IMR-90 (cell line): Measurements from ENCODE around the gene GPATCH2. TPM values are rescaled to one million over a fixed set of nuclear protein-coding genes. Genes with fewer than 3 reads are reported as not detected.

Experiments used
- ATAC-seq: fragments of 200-7000 bp; cut with Tn5 transposase; 2 replicates; pipeline ENCODE4 v1.9.1; 2020; ENCODE audit warnings: low read depth, mild to moderate bottlenecking, moderate library complexity
- BruUV-seq: library from RNA; stranded (reverse); fragments of 400-500 nt; replicated peaks from 2 replicates; lab custom pipeline; 2021; lab: Mats Ljungman, UMichigan
- CTCF ChIA-PET: fragments of 300-600 bp; formaldehyde crosslinking; extraction: SDS; loops from one replicate; lab custom pipeline; 2021; ENCODE audit warnings: antibody characterized with exemption; lab: Yijun Ruan, JAX
- POLR2A ChIA-PET: fragments of 300-600 bp; sonication (Branson Sonifier 250); formaldehyde crosslinking; loops from one replicate; lab custom pipeline; 2022; ENCODE audit warnings: antibody characterized with exemption; ENCODE audit not compliant: unreplicated experiment; lab: Charles Lee
- DNase-seq: peaks from one replicate; pipeline ENCODE4 v3.0.0; 2013
- H2AFZ ChIP-seq: replicated peaks from 2 replicates; pipeline ENCODE3; 2013; ENCODE audit warnings: low read length, mild to moderate bottlenecking; ENCODE audit not compliant: poor library complexity
- H2AK5ac ChIP-seq: 2 replicates; pipeline ENCODE4 v1.6.1; 2013; ENCODE audit warnings: low read depth, low read length, inconsistent platforms
- H2AK9ac ChIP-seq: replicated peaks from 2 replicates; pipeline ENCODE3; 2013; ENCODE audit warnings: mild to moderate bottlenecking, low read depth, low read length, moderate library complexity; ENCODE audit not compliant: poor library complexity
- H2BK120ac ChIP-seq: 2 replicates; pipeline ENCODE4 v1.6.1; 2013; ENCODE audit warnings: low read depth, low read length, inconsistent platforms
- H2BK15ac ChIP-seq: 3 replicates; pipeline ENCODE4 v1.6.1; 2013; ENCODE audit warnings: low read depth, low read length, inconsistent platforms
- H2BK20ac ChIP-seq: 2 replicates; pipeline ENCODE4 v1.6.1; 2013; ENCODE audit warnings: low read depth, mild to moderate bottlenecking, inconsistent platforms, low read length, moderate library complexity
- H2BK5ac ChIP-seq: 2 replicates; pipeline ENCODE4 v1.6.1; 2013; ENCODE audit warnings: mild to moderate bottlenecking, low read depth, low read length, inconsistent platforms; ENCODE audit not compliant: poor library complexity, severe bottlenecking
- H3K14ac ChIP-seq: replicated peaks from 2 replicates; pipeline ENCODE4 v1.6.1; 2013; ENCODE audit warnings: low read depth, low read length, inconsistent platforms
- H3K18ac ChIP-seq: 2 replicates; pipeline ENCODE4 v1.6.1; 2013; ENCODE audit warnings: low read depth, low read length, control low read depth
- H3K23ac ChIP-seq: 2 replicates; pipeline ENCODE4 v1.6.1; 2013; ENCODE audit warnings: low read depth, low read length, inconsistent platforms
- H3K27ac ChIP-seq: 2 replicates; pipeline ENCODE4 v1.5.1; 2013; ENCODE audit warnings: mild to moderate bottlenecking, control low read depth, low read length; ENCODE audit not compliant: insufficient read depth
- H3K27me3 ChIP-seq: 2 replicates; pipeline ENCODE4 v1.6.1; 2013; ENCODE audit warnings: low read length; ENCODE audit not compliant: control insufficient read depth, insufficient read depth
- H3K36me3 ChIP-seq: 2 replicates; pipeline ENCODE4 v1.6.1; 2013; ENCODE audit warnings: low read length, mixed read lengths; ENCODE audit not compliant: control insufficient read depth, insufficient read depth
- H3K4ac ChIP-seq: 2 replicates; pipeline ENCODE4 v1.6.1; 2013; ENCODE audit warnings: low read depth, low read length, inconsistent platforms
- H3K4me1 ChIP-seq: 2 replicates; pipeline ENCODE4 v1.6.1; 2013; ENCODE audit warnings: low read length, mixed read lengths; ENCODE audit not compliant: control insufficient read depth, insufficient read depth
- H3K4me2 ChIP-seq: 2 replicates; pipeline ENCODE4 v1.6.1; 2013; ENCODE audit warnings: low read depth, mild to moderate bottlenecking, control low read depth, low read length, moderate library complexity
- H3K4me3 ChIP-seq: 2 replicates; pipeline ENCODE4 v1.5.1; 2013; ENCODE audit warnings: low read depth, mild to moderate bottlenecking, control low read depth, low read length, moderate library complexity; ENCODE audit not compliant: insufficient read depth
- H3K56ac ChIP-seq: 2 replicates; pipeline ENCODE4 v1.6.1; 2013; ENCODE audit warnings: low read length, inconsistent platforms; ENCODE audit not compliant: insufficient read depth; ENCODE audit errors: extremely low read depth
- H3K79me1 ChIP-seq, 2 experiments: 2 replicates each; pipeline ENCODE4 v1.6.1; 2013; ENCODE audit warnings: low read length in 2 of 2, inconsistent platforms in 1 of 2, low read depth in 1 of 2
- H3K9ac ChIP-seq: 2 replicates; pipeline ENCODE4 v1.6.1; 2013; ENCODE audit warnings: low read depth, low read length, control low read depth
- H3K9me1 ChIP-seq: 2 replicates; pipeline ENCODE4 v1.6.1; 2013; ENCODE audit warnings: low read length, inconsistent platforms; ENCODE audit not compliant: insufficient read depth
- H3K9me3 ChIP-seq: 2 replicates; pipeline ENCODE4 v1.6.1; 2013; ENCODE audit warnings: low read length; ENCODE audit not compliant: control insufficient read depth, insufficient read depth
- H4K20me1 ChIP-seq: 2 replicates; pipeline ENCODE4 v1.6.1; 2013; ENCODE audit warnings: low read length, inconsistent platforms; ENCODE audit not compliant: insufficient read depth
- H4K5ac ChIP-seq: 2 replicates; pipeline ENCODE4 v1.6.1; 2013; ENCODE audit warnings: mild to moderate bottlenecking, low read depth, low read length, control low read depth
- H4K8ac ChIP-seq, 2 experiments: 2 replicates each; pipeline ENCODE4 v1.6.1; 2013; ENCODE audit warnings: low read depth in 2 of 2, low read length in 2 of 2, control low read depth in 1 of 2, inconsistent platforms in 1 of 2
- H4K91ac ChIP-seq: 2 replicates; pipeline ENCODE4 v1.6.1; 2013; ENCODE audit warnings: low read depth, low read length, inconsistent platforms; ENCODE audit not compliant: insufficient read depth
- CEBPB ChIP-seq: IDR thresholded peaks from 2 replicates; pipeline ENCODE4 v1.6.1; 2012; ENCODE audit warnings: low read depth, low read length, improper control_type of control experiment
- CHD1 ChIP-seq: IDR thresholded peaks from 2 replicates; pipeline ENCODE4 v1.6.1; 2012; ENCODE audit warnings: low read depth, low read length, improper control_type of control experiment
- FOS ChIP-seq: fragments of 150-350 bp; IDR thresholded peaks from 2 replicates; pipeline ENCODE4 v1.6.1; 2016; ENCODE audit warnings: low read depth, low read length
- MAZ ChIP-seq: IDR thresholded peaks from 2 replicates; pipeline ENCODE4 v1.6.1; 2012; ENCODE audit warnings: low read depth, mild to moderate bottlenecking, low read length, improper control_type of control experiment, moderate library complexity, borderline replicate concordance
- MXI1 ChIP-seq: IDR thresholded peaks from 2 replicates; pipeline ENCODE4 v1.6.1; 2012; ENCODE audit warnings: low read depth, mild to moderate bottlenecking, low read length, moderate library complexity, borderline replicate concordance
- NFE2L2 ChIP-seq: fragments of 150-350 bp; IDR thresholded peaks from 2 replicates; pipeline ENCODE4 v1.6.1; 2016; ENCODE audit warnings: low read depth, mild to moderate bottlenecking, low read length
- POLR2A ChIP-seq: IDR thresholded peaks from 2 replicates; pipeline ENCODE4 v1.6.1; 2012; ENCODE audit warnings: mild to moderate bottlenecking, low read depth, low read length
- RAD21 ChIP-seq: IDR thresholded peaks from 2 replicates; pipeline ENCODE4 v1.6.1; 2012; ENCODE audit warnings: low read length, improper control_type of control experiment
- RFX5 ChIP-seq: IDR thresholded peaks from 2 replicates; pipeline ENCODE4 v1.8.0; 2012; ENCODE audit warnings: low read depth, mild to moderate bottlenecking, low read length, moderate library complexity
- SMC3 ChIP-seq: fragments of 150-350 bp; IDR thresholded peaks from 2 replicates; pipeline ENCODE4 v1.6.1; 2016; ENCODE audit warnings: low read depth, mild to moderate bottlenecking, antibody characterized with exemption, low read length, moderate library complexity
- WGBS, 2 experiments: methylation state at CpG; one replicate each; pipeline versions ENCODE4 v1.1.5 to v1.1.7; 2013; ENCODE audit warnings: missing lambda C conversion rate in 2 of 2; ENCODE audit not compliant: insufficient read length in 1 of 2; ENCODE audit errors: extremely low coverage in 2 of 2; 5-methylcytosine and 5-hydroxymethylcytosine counted together
- dilution Hi-C: fragments of 300-500 bp; cut with HindIII; formaldehyde crosslinking; loops from one replicate; pipeline ENCODE4 v1.14.3; 2018; ENCODE audit warnings: low sequenced_read_pairs; ENCODE audit not compliant: unreplicated experiment
- in situ Hi-C: fragments of 300-500 bp; cut with MboI; formaldehyde crosslinking; loops from 3 replicates; pipeline ENCODE4 v1.14.3; 2019; ENCODE audit warnings: low sequenced_read_pairs, inconsistent platforms, mixed read lengths
- intact Hi-C: fragments of 100-400 bp; cut with micrococcal nuclease; formaldehyde crosslinking; loops from 2 replicates; pipeline ENCODE4 v1.10.0; 2022
- polyA plus RNA-seq, 3 experiments: library from polyadenylated mRNA; depleted of rRNA; stranded (reverse); fragments of >200 nt; gene quantifications; 2 replicates each; pipeline ENCODE4 v1.2.3, GENCODE V29; 2012; ENCODE audit warnings: low replicate concordance in 1 of 3
- total RNA-seq: library from RNA; depleted of rRNA; stranded (reverse); fragments of >200 nt; gene quantifications from 2 replicates; pipeline ENCODE4 v1.2.3, GENCODE V29; 2012
- TF ChIP-seq, protein P1 (sequence below): fragments of 150-350 bp; IDR thresholded peaks from 2 replicates; pipeline ENCODE4 v1.6.1; 2017; ENCODE audit warnings: mild to moderate bottlenecking, antibody characterized with exemption, low read length, low read depth
- TF ChIP-seq, protein P2 (sequence below): fragments of 150-350 bp; IDR thresholded peaks from 2 replicates; pipeline ENCODE4 v1.6.1; 2016; ENCODE audit warnings: low read depth, mild to moderate bottlenecking, low read length, moderate library complexity, borderline replicate concordance

Gene GPATCH2
- total and polyA plus RNA-seq, 2 of the 4 experiments (the other 2 are of a cell fraction): 4.7 to 11.8 TPM

DNA sequence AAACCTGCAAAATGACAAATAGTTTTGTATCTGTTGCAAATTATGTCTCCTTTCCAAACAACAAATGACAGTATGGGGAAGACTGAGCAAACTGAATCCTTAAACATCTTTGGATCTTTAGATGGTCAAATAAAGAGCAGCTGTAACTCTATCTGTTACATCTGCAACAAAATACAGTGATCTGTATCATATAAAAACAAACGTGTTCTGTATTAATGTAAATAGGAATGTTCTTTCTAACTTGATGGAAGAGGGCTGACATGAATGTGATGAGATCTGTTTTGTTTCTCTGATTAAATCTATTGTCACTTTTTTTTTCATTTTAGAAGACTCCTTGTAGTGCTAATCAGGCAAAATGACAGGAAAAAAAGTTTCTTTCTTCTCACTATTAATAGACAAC, 159.5 kb downstream of the GPATCH2 start:
- Histone ChIP-seq H2BK20ac (no peak overlapping the region), H4K8ac (no peak overlapping the region), H3K18ac (no peak overlapping the region), H4K20me1 (no peaks in the 10 kb centered on the region), H2BK15ac (no peak overlapping the region), H3K9me3 (no peaks in the 10 kb centered on the region), H4K5ac (no peak overlapping the region), H3K4me1 (no peaks in the 10 kb centered on the region), H3K4ac (no peak overlapping the region), H3K23ac (no peak overlapping the region), H3K79me1 (no peaks in the 10 kb centered on the region), H4K91ac (no peak overlapping the region), H3K27me3 (no peaks in the 10 kb centered on the region), H2AK5ac (no peak overlapping the region), H2BK120ac (no peak overlapping the region), H2AFZ (no peak overlapping the region), H2AK9ac (no peak overlapping the region), H3K14ac (no peak overlapping the region), H3K9me1 (no peaks in the 10 kb centered on the region), H2BK5ac (no peak overlapping the region), H3K36me3 (no peaks in the 10 kb centered on the region), H3K4me2 (no peak overlapping the region), H3K4me3 (no peak overlapping the region), H3K27ac (no peak overlapping the region), H3K56ac (no peak overlapping the region), H3K9ac (no peak overlapping the region)
- no TSS peak for BruUV-seq
- DNase-seq (no peak), ATAC-seq (no peak)
- TF ChIP-seq RAD21 (no peak), RFX5 (no peak), MXI1 (no peak), CHD1 (no peak), POLR2A (no peak), NFE2L2 (no peak), FOS (no peak), MAZ (no peak), SMC3 (no peak), CEBPB (no peak)
- TF ChIP-seq, protein P1, sequence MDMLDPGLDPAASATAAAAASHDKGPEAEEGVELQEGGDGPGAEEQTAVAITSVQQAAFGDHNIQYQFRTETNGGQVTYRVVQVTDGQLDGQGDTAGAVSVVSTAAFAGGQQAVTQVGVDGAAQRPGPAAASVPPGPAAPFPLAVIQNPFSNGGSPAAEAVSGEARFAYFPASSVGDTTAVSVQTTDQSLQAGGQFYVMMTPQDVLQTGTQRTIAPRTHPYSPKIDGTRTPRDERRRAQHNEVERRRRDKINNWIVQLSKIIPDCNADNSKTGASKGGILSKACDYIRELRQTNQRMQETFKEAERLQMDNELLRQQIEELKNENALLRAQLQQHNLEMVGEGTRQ: no peak
- TF ChIP-seq, protein P2, sequence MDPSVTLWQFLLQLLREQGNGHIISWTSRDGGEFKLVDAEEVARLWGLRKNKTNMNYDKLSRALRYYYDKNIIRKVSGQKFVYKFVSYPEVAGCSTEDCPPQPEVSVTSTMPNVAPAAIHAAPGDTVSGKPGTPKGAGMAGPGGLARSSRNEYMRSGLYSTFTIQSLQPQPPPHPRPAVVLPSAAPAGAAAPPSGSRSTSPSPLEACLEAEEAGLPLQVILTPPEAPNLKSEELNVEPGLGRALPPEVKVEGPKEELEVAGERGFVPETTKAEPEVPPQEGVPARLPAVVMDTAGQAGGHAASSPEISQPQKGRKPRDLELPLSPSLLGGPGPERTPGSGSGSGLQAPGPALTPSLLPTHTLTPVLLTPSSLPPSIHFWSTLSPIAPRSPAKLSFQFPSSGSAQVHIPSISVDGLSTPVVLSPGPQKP: no peak
- no CpG with 5 or more reads among the region's 1 CpG for WGBS, 2 experiments
- dilution Hi-C loops (no loop called here), in situ Hi-C loops (no loop called here), intact Hi-C loops (no loop called here)
- CTCF ChIA-PET: no interaction called here
- POLR2A ChIA-PET: no interaction called here
